H1 (cell line): Measurements from ENCODE around the gene PEX26. TPM values are rescaled to one million over a fixed set of nuclear protein-coding genes. Genes with fewer than 3 reads are reported as not detected.

Source experiments
- CTCF ChIA-PET: fragments of 300-600 bp; sonication (Branson Sonifier 250); formaldehyde crosslinking; loops from one replicate; lab custom pipeline; 2021; ENCODE audit not compliant: partially characterized antibody; lab: Charles Lee
- POLR2A ChIA-PET: fragments of 300-600 bp; sonication (Branson Sonifier 250); formaldehyde crosslinking; loops from one replicate; lab custom pipeline; 2021; ENCODE audit warnings: inconsistent platforms; ENCODE audit not compliant: partially characterized antibody; lab: Charles Lee
- DNase-seq, 2 experiments: peaks; one replicate each; pipeline versions ENCODE4 v3.0.0 to v3.0.0-alpha.2; 2010 to 2022; ENCODE audit warnings: low spot score in 2 of 2, low read depth in 1 of 2, mixed read lengths in 1 of 2
- FAIRE-seq: peaks from 2 replicates; lab custom pipeline; 2011; peaks lifted over from hg19 to GRCh38; lab: Jason Lieb, UNC
- H2AFZ ChIP-seq: 2 replicates; pipeline ENCODE4 v1.8.1; 2012; ENCODE audit warnings: low read length, inconsistent platforms
- H2AK5ac ChIP-seq: 2 replicates; pipeline ENCODE4 v1.6.1; 2013; ENCODE audit warnings: low read depth, low read length
- H2BK120ac ChIP-seq: replicated peaks from 2 replicates; pipeline ENCODE3; 2013; ENCODE audit warnings: low read depth, low read length, inconsistent platforms
- H2BK12ac ChIP-seq: 2 replicates; pipeline ENCODE4 v1.6.1; 2013; ENCODE audit warnings: low read depth, low read length
- H2BK15ac ChIP-seq: 2 replicates; pipeline ENCODE4 v1.6.1; 2013; ENCODE audit warnings: low read length
- H2BK20ac ChIP-seq: 2 replicates; pipeline ENCODE4 v1.6.1; 2013; ENCODE audit warnings: low read length
- H2BK5ac ChIP-seq: 2 replicates; pipeline ENCODE4 v1.6.1; 2013; ENCODE audit warnings: low read depth, low read length
- H3K14ac ChIP-seq: 2 replicates; pipeline ENCODE4 v1.6.1; 2013; ENCODE audit warnings: inconsistent platforms; ENCODE audit not compliant: insufficient read length
- H3K18ac ChIP-seq: 2 replicates; pipeline ENCODE4 v1.6.1; 2013; ENCODE audit warnings: low read length; ENCODE audit errors: extremely low read depth
- H3K23ac ChIP-seq: 2 replicates; pipeline ENCODE4 v1.6.1; 2013; ENCODE audit warnings: inconsistent platforms; ENCODE audit not compliant: insufficient read length
- H3K23me2 ChIP-seq: 2 replicates; pipeline ENCODE4 v1.6.1; 2013; ENCODE audit warnings: low read depth, low read length
- H3K27ac ChIP-seq: 2 replicates; pipeline ENCODE4 v1.6.1; 2011; ENCODE audit warnings: low read depth, low read length, inconsistent platforms
- H3K27me3 ChIP-seq, 4 experiments: replicated peaks in 1 of 4; 1 replicate in 1 of 4; 2 replicates in 3 of 4; pipeline versions ENCODE4 v1.6.1 to v1.8.1; 2011 to 2013; ENCODE audit warnings: low read length in 3 of 4, mild to moderate bottlenecking in 3 of 4, inconsistent platforms in 2 of 4, mixed read lengths in 2 of 4, moderate library complexity in 1 of 4; ENCODE audit not compliant: control insufficient read depth in 3 of 4, insufficient read depth in 3 of 4; ENCODE audit errors: extremely low read depth in 1 of 4
- H3K36me3 ChIP-seq, 4 experiments: 2 replicates each; pipeline versions ENCODE4 v1.6.1 to v1.8.1; 2011 to 2013; ENCODE audit warnings: mild to moderate bottlenecking in 4 of 4, low read length in 3 of 4, moderate library complexity in 2 of 4, control low read depth in 1 of 4, inconsistent platforms in 1 of 4; ENCODE audit not compliant: insufficient read depth in 4 of 4, control insufficient read depth in 2 of 4
- H3K4ac ChIP-seq: replicated peaks from 2 replicates; pipeline ENCODE3; 2013; ENCODE audit warnings: low read length, low read depth, mixed read lengths, inconsistent platforms; ENCODE audit not compliant: insufficient read length
- H3K4me1 ChIP-seq, 4 experiments: replicated peaks in 1 of 4; 1 replicate in 1 of 4; 2 replicates in 3 of 4; pipeline versions ENCODE4 v1.6.1 to v1.8.1; 2011 to 2013; ENCODE audit warnings: low read length in 3 of 4, inconsistent platforms in 2 of 4, mixed read lengths in 1 of 4; ENCODE audit not compliant: insufficient read depth in 4 of 4, control insufficient read depth in 3 of 4
- H3K4me2 ChIP-seq, 2 experiments: 2 replicates each; pipeline versions ENCODE4 v1.6.1 to v1.8.1; 2011 to 2013; ENCODE audit warnings: low read depth in 2 of 2, low read length in 2 of 2, control low read depth in 1 of 2, inconsistent platforms in 1 of 2, mild to moderate bottlenecking in 1 of 2; ENCODE audit not compliant: insufficient read depth in 1 of 2
- H3K4me3 ChIP-seq, 4 experiments: fragments of 200-600, 300-600 bp in 1 of 4; sonication (generic), shearing (Covaris generic), sonication (Bioruptor Twin) in 1 of 4; 2 replicates each; pipeline versions ENCODE4 v1.5.1 to v1.8.1; 2011 to 2016; ENCODE audit warnings: low read length in 4 of 4, low read depth in 3 of 4, control low read depth in 2 of 4, inconsistent platforms in 2 of 4, mild to moderate bottlenecking in 2 of 4, mixed read lengths in 1 of 4, moderate library complexity in 1 of 4; ENCODE audit not compliant: insufficient read depth in 2 of 4; ENCODE audit errors: extremely low read depth in 1 of 4
- H3K56ac ChIP-seq: replicated peaks from 2 replicates; pipeline ENCODE3; 2013; ENCODE audit warnings: low read depth, mild to moderate bottlenecking, mixed read lengths, low read length, inconsistent platforms; ENCODE audit not compliant: insufficient read length
- H3K79me1 ChIP-seq: 2 replicates; pipeline ENCODE4 v1.6.1; 2013; ENCODE audit warnings: low read depth, low read length, control low read depth
- H3K79me2 ChIP-seq, 2 experiments: 2 replicates each; pipeline versions ENCODE4 v1.6.1 to v1.8.1; 2012 to 2013; ENCODE audit warnings: low read length in 2 of 2, mild to moderate bottlenecking in 2 of 2, inconsistent platforms in 1 of 2; ENCODE audit not compliant: insufficient read depth in 2 of 2, control insufficient read depth in 1 of 2
- H3K9ac ChIP-seq, 4 experiments: replicated peaks in 1 of 4; 1 replicate in 1 of 4; 2 replicates in 3 of 4; pipeline versions ENCODE4 v1.6.1 to v1.8.1; 2011 to 2013; ENCODE audit warnings: low read depth in 3 of 4, low read length in 3 of 4, control low read depth in 2 of 4, mild to moderate bottlenecking in 2 of 4, moderate library complexity in 2 of 4, inconsistent platforms in 1 of 4; ENCODE audit errors: extremely low read depth in 1 of 4
- H3K9me3 ChIP-seq, 2 experiments: 2 replicates each; pipeline versions ENCODE4 v1.6.1 to v1.8.1; 2012 to 2013; ENCODE audit warnings: mild to moderate bottlenecking in 2 of 2, moderate library complexity in 2 of 2, control low read depth in 1 of 2, inconsistent platforms in 1 of 2, low read depth in 1 of 2, low read length in 1 of 2, mixed read lengths in 1 of 2; ENCODE audit not compliant: insufficient read depth in 2 of 2
- H4K20me1 ChIP-seq, 2 experiments: replicated peaks in 1 of 2; 2 replicates each; pipeline versions ENCODE3 to v1.8.1; 2011 to 2013; ENCODE audit warnings: inconsistent platforms in 2 of 2, low read length in 2 of 2, mild to moderate bottlenecking in 1 of 2; ENCODE audit not compliant: insufficient read depth in 2 of 2, control insufficient read depth in 1 of 2
- H4K5ac ChIP-seq: 2 replicates; pipeline ENCODE4 v1.6.1; 2013; ENCODE audit warnings: low read length, low read depth, mixed read lengths, inconsistent platforms; ENCODE audit not compliant: insufficient read length
- H4K8ac ChIP-seq: 2 replicates; pipeline ENCODE4 v1.8.0; 2013; ENCODE audit warnings: mild to moderate bottlenecking, moderate library complexity, low read length, inconsistent platforms; ENCODE audit not compliant: insufficient read depth; ENCODE audit errors: extremely low read depth
- H4K91ac ChIP-seq: replicated peaks from 2 replicates; pipeline ENCODE3; 2013; ENCODE audit warnings: low read length, mixed read lengths, inconsistent platforms; ENCODE audit not compliant: insufficient read length
- SP2 ChIP-seq: IDR thresholded peaks from 2 replicates; pipeline ENCODE4 v1.6.1; 2012; ENCODE audit warnings: mild to moderate bottlenecking, low read length, inconsistent platforms
- TBP ChIP-seq: IDR thresholded peaks from 2 replicates; pipeline ENCODE4 v1.6.1; 2011; ENCODE audit warnings: low read depth, low read length, improper control_type of control experiment
- WGBS, 2 experiments: shearing (Covaris generic) in 1 of 2; methylation state at CpG; one replicate each; pipeline versions ENCODE4 v1.1.6 to v1.1.7; 2013 to 2015; ENCODE audit warnings: low lambda C conversion rate in 2 of 2, mixed read lengths in 2 of 2, inconsistent platforms in 1 of 2, low coverage in 1 of 2, missing lambda C conversion rate in 1 of 2; ENCODE audit not compliant: insufficient replicate concordance in 2 of 2, insufficient coverage in 1 of 2, insufficient read length in 1 of 2; ENCODE audit errors: extremely low coverage in 1 of 2, missing lambda C conversion rate in 1 of 2; 5-methylcytosine and 5-hydroxymethylcytosine counted together
- polyA plus RNA-seq, 7 experiments: library from polyadenylated mRNA; depleted of rRNA in 3 of 7; stranded (reverse) in 5 of 7; unstranded in 2 of 7; fragments of >200 nt in 5 of 7; fragments of 200-250 nt in 2 of 7; gene quantifications; 1 replicate in 5 of 7; 2 replicates in 1 of 7; 4 replicates in 1 of 7; pipeline versions ENCODE4 v1.2.1 to v1.2.3, GENCODE V29; 2011 to 2013; ENCODE audit warnings: missing spikeins in 2 of 7, mixed read lengths in 2 of 7
- total RNA-seq: library from RNA; stranded (reverse); fragmentation: NEBNext Ultra II Directional; extraction: Animal tissue kit (Norgen Biotek cat#: 25700); gene quantifications from 2 replicates; pipeline ENCODE4 v1.2.1, GENCODE V29; 2021

The PEX26 gene
- total and polyA plus RNA-seq, 2 of the 8 experiments (the other 6 are each of a cell fraction or from before 2014, with no cell fraction given), result 33.1 to 49.0 TPM

- H2BK12ac ChIP-seq, result no peak overlapping the region
- ChIA-PET POLR2A (no interaction called here), CTCF (interaction anchor here (0.6 to 1.4 kb wide), 5 partner anchors 8 to 137 kb away, joined by 3 to 5 read pairs (median 3); no protein-coding TSS in a partner anchor)
- DNase-seq (no peak), FAIRE-seq (no peak)
- H3K79me1 ChIP-seq, result no peaks in the 10 kb centered on the region
- H3K4me3 ChIP-seq, result no peak overlapping the region
- no peaks in the 10 kb centered on the region for H3K9me3 ChIP-seq
- no peak overlapping the region for H3K9ac ChIP-seq
- H3K18ac ChIP-seq, result no peak overlapping the region
- no peak overlapping the region for H2AK5ac ChIP-seq
- no peak overlapping the region for H3K23ac ChIP-seq
- no peak overlapping the region for H3K56ac ChIP-seq
- H2BK120ac ChIP-seq, result no peak overlapping the region
- no peak overlapping the region for H2BK5ac ChIP-seq
- no peak overlapping the region for H3K4me2 ChIP-seq
- no peaks in the 10 kb centered on the region for H3K36me3 ChIP-seq
- no peak overlapping the region for H4K91ac ChIP-seq
- no peak overlapping the region for H4K8ac ChIP-seq
- H4K20me1 ChIP-seq, result no peaks in the 10 kb centered on the region
- H2BK20ac ChIP-seq, result no peak overlapping the region
- H3K79me2 ChIP-seq, result no peaks in the 10 kb centered on the region
- H4K5ac ChIP-seq, result no peak overlapping the region
- no peak overlapping the region for H2BK15ac ChIP-seq
- H3K4ac ChIP-seq, result no peak overlapping the region
- H3K4me1 ChIP-seq, result no peaks in the 10 kb centered on the region
- H3K27ac ChIP-seq, result no peak overlapping the region
- no peak overlapping the region for H2AFZ ChIP-seq
- TF ChIP-seq SP2, result no peak
- no peak for TF ChIP-seq TBP
- no peaks in the 10 kb centered on the region; a peak in 1 of 7 replicates for H3K27me3 ChIP-seq
- H3K23me2 ChIP-seq, result no peaks in the 10 kb centered on the region
- 89% methylated on average over 9 of the region's 9 CpGs; no CpG with 5 or more reads in 1 of the 2 experiments for WGBS, 2 experiments
- H3K14ac ChIP-seq, result no peak overlapping the region
Measured at GRCh38 chr22:18048041-18048440, 29.7 kb upstream of the PEX26 start.
